Esophagus squamous epithelium (tissue), 5 donors: Measurements from ENCODE around the gene KCNN3. TPM values are rescaled to one million over a fixed set of nuclear protein-coding genes. Genes with fewer than 3 reads are reported as not detected.

Source experiments
- DNase-seq: peaks from one replicate; lab custom pipeline; 2025; lab: John Stamatoyannopoulos, UW
- H3K27ac ChIP-seq, 4 donors: fragments of 200-600 bp; sonication (generic); one replicate each; pipeline ENCODE4 v1.5.1; 2016 to 2019; ENCODE audit warnings: mild to moderate bottlenecking in 1 of 4
- H3K27me3 ChIP-seq, 4 donors: fragments of 200-600 bp; sonication (generic); 1 replicate in 3 of 4; 2 replicates in 1 of 4; pipeline versions ENCODE4 v1.5.1 to v1.6.0; 2017 to 2021; ENCODE audit warnings: antibody characterized with exemption in 1 of 4
- H3K36me3 ChIP-seq, 3 donors: fragments of 200-600 bp; sonication (generic); one replicate each; pipeline ENCODE4 v1.5.1; 2016 to 2019
- H3K4me1 ChIP-seq, 3 donors: fragments of 200-600 bp; sonication (generic); one replicate each; pipeline ENCODE4 v1.5.1; 2017 to 2019
- H3K4me3 ChIP-seq, 4 donors: fragments of 200-600 bp; sonication (generic); 1 replicate in 3 of 4; 2 replicates in 1 of 4; pipeline ENCODE4 v1.5.1; 2016 to 2019; ENCODE audit warnings: mild to moderate bottlenecking in 2 of 4, moderate library complexity in 1 of 4
- H3K9me3 ChIP-seq, 3 donors: fragments of 200-600 bp; sonication (generic); one replicate each; pipeline ENCODE4 v1.5.1; 2016 to 2019
- CTCF ChIP-seq, 6 experiments: fragments of 450-650 bp in 4 of 6; fragments of 200-600 bp in 2 of 6; sonication (generic) in 2 of 6; IDR thresholded peaks; one replicate each; pipeline ENCODE4 v1.5.1; 2016 to 2019; ENCODE audit warnings: antibody characterized with exemption in 6 of 6, mild to moderate bottlenecking in 4 of 6, moderate library complexity in 4 of 6
- POLR2A ChIP-seq, 4 donors: fragments of 450-650 bp; IDR thresholded peaks; one replicate each; pipeline ENCODE4 v1.6.1; 2017; ENCODE audit warnings: antibody characterized with exemption in 4 of 4, mild to moderate bottlenecking in 4 of 4, moderate library complexity in 3 of 4
- WGBS, 2 donors: methylation state at CpG; one replicate each; pipeline ENCODE4 v1.1.5; 2018; 5-methylcytosine and 5-hydroxymethylcytosine counted together
- intact Hi-C: fragments of 100-400 bp; cut with DNase I; formaldehyde crosslinking; loops from one replicate; pipeline ENCODE4 v1.15.0; 2022
- total RNA-seq, 4 donors: library from RNA; depleted of rRNA; stranded (reverse); fragments of >200 nt; gene quantifications; one replicate each; pipeline ENCODE4 v1.1.0, GENCODE V29; 2016
- donor health status: DM: yes; HTN: yes; CAD: no.

The KCNN3 gene
- total RNA-seq, 4 donors from 2014 or later, result 0.08 to 1.7 (median 0.50) TPM

- peaks cover 0 to 6% (median 5%) of the 10 kb centered on the region in 3 donors for H3K9me3 ChIP-seq
- 87 to 97% methylated on average over 4 to 6 of the region's 7 CpGs for WGBS, 2 donors
- no peak overlapping the region for H3K4me3 ChIP-seq
- no peaks in the 10 kb centered on the region for H3K36me3 ChIP-seq
- no peak for TF ChIP-seq CTCF (IDR thresholded peaks at IDR 0.05)
- TF ChIP-seq POLR2A (IDR thresholded peaks at IDR 0.05), result no peak
- peaks cover 0 to 8% (median 0%) of the 10 kb centered on the region in 4 donors for H3K27me3 ChIP-seq
- intact Hi-C loops, result no loop called here
- H3K4me1 ChIP-seq, result no peaks in the 10 kb centered on the region
- DNase-seq, result no peak
- H3K27ac ChIP-seq, result no peak overlapping the region
These were observed 95.8 kb downstream of the KCNN3 start for GRCh38 chr1:154774175-154774855.

GRCh38 chr1:154773551-154773950 is 96.5 kb downstream of the KCNN3 start:
- Histone ChIP-seq H3K9me3 (no peaks in the 10 kb centered on the region), H3K27me3 (peaks cover 0 to 8% (median 0%) of the 10 kb centered on the region in 4 donors), H3K4me3 (no peak overlapping the region), H3K4me1 (peaks cover 0 to under 1% (median 0%) of the 10 kb centered on the region in 3 donors), H3K27ac (no peak overlapping the region), H3K36me3 (no peaks in the 10 kb centered on the region)
- no peak for DNase-seq
- intact Hi-C loops, result no loop called here
- TF ChIP-seq POLR2A (IDR thresholded peaks at IDR 0.05) (no peak), CTCF (IDR thresholded peaks at IDR 0.05) (no peak)
- WGBS, 2 donors, result 52 to 58% methylated on average over 2 of the region's 2 CpGs

- no peak for DNase-seq
- no peak overlapping the region for H3K27ac ChIP-seq
- H3K9me3 ChIP-seq, result no peaks in the 10 kb centered on the region
- 50 to 67% methylated on average over 16 to 17 of the region's 17 CpGs for WGBS, 2 donors
- no peak overlapping the region for H3K4me3 ChIP-seq
- TF ChIP-seq POLR2A (IDR thresholded peaks at IDR 0.05), result no peak
- TF ChIP-seq CTCF (IDR thresholded peaks at IDR 0.05), result no peak
- peaks cover 0 to 3% (median under 1%) of the 10 kb centered on the region in 3 donors for H3K4me1 ChIP-seq
- intact Hi-C loops, result no loop called here
- no peaks in the 10 kb centered on the region for H3K36me3 ChIP-seq
- peaks cover 0 to 8% (median 0%) of the 10 kb centered on the region in 4 donors for H3K27me3 ChIP-seq
These were observed 97.2 kb downstream of the KCNN3 start for GRCh38 chr1:154772606-154773506.

- Histone ChIP-seq H3K27ac (no peak overlapping the region), H3K27me3 (peaks cover 0 to 8% (median 0%) of the 10 kb centered on the region in 4 donors), H3K4me1 (peaks cover 5 to 8% (median 5%) of the 10 kb centered on the region in 3 donors), H3K4me3 (no peak overlapping the region), H3K9me3 (no peaks in the 10 kb centered on the region), H3K36me3 (no peaks in the 10 kb centered on the region)
- intact Hi-C loops, result no loop called here
- WGBS, 2 donors, result 91 to 92% methylated on average over 14 to 19 of the region's 23 CpGs
- no peak for DNase-seq
- TF ChIP-seq POLR2A (IDR thresholded peaks at IDR 0.05), result no peak
- TF ChIP-seq CTCF (IDR thresholded peaks at IDR 0.05), result no peak
These were observed 98.0 kb downstream of the KCNN3 start for GRCh38 chr1:154772056-154772455.
